Duodenal mucosa (tissue), 2 donors: Measurements from ENCODE around the gene LRPAP1.

Source experiments
- H3K27ac ChIP-seq: one replicate; pipeline ENCODE4 v1.7.0; 2013; ENCODE audit warnings: low read depth, low read length
- H3K27me3 ChIP-seq, 2 donors: one replicate each; pipeline ENCODE4 v1.7.0; 2013; ENCODE audit warnings: low read length in 2 of 2, control low read depth in 1 of 2; ENCODE audit not compliant: insufficient read depth in 2 of 2, control insufficient read depth in 1 of 2
- H3K36me3 ChIP-seq, 2 donors: one replicate each; pipeline ENCODE4 v1.7.0; 2013; ENCODE audit warnings: low read length in 2 of 2, control low read depth in 1 of 2; ENCODE audit not compliant: insufficient read depth in 2 of 2, control insufficient read depth in 1 of 2
- H3K4me1 ChIP-seq, 2 donors: one replicate each; pipeline ENCODE4 v1.7.0; 2013; ENCODE audit warnings: low read length in 2 of 2, control low read depth in 1 of 2; ENCODE audit not compliant: insufficient read depth in 2 of 2, control insufficient read depth in 1 of 2
- H3K4me3 ChIP-seq, 2 donors: one replicate each; pipeline ENCODE4 v1.7.0; 2013; ENCODE audit warnings: low read length in 2 of 2, low read depth in 1 of 2
- H3K9ac ChIP-seq, 2 donors: one replicate each; pipeline ENCODE4 v1.7.0; 2013; ENCODE audit warnings: low read length in 2 of 2, low read depth in 1 of 2
- H3K9me3 ChIP-seq, 2 donors: one replicate each; pipeline ENCODE4 v1.7.0; 2013; ENCODE audit warnings: low read length in 2 of 2, control low read depth in 1 of 2; ENCODE audit not compliant: control insufficient read depth in 1 of 2

Gene LRPAP1

DNA sequence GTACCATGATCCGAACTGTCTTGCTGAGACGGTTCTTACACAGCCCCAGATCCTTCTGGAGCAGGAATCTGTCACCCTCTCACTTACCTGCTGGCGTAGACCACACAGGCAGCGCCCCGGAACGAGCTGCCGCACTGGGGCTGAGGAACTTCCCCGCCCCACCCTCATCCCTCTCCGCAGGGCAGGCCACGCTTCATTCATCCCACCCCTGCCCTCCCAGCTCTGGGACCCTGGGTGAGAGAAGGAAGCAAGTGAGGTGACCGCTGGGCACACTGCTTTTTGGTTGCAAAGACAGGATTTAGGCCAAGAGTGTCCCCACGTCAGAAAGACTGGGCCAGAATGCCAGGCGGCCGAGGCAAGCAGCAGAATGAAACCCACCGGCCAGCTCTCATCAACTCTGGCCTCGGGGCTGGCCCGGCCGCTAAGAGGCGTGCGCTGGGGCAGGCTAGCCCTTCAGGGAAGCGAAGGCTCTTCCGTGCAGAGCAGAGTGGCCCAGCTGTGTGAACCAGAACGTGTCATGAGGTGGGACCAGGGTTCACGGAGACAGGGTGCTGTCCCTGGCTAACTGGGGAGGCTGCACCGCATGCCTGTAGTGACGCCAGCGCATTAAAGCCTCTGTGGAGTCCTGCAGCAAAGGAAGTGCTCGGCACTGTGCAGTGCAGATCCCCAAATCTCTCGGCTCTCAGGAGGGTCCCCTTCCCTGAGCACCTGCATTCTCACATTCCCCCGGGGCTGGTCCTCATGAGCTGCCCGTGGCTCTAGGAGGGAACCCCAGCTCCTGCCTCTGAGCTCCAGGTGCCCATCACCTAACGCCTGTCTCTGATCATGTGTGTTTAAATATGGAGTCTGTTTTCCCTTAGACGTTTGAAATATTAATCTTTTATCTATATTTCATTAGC lies 6.4 kb downstream of the LRPAP1 start:
- no peak overlapping the region for H3K4me3 ChIP-seq
- no peaks in the 10 kb centered on the region for H3K9me3 ChIP-seq
- H3K27ac ChIP-seq, result no peak overlapping the region
- peaks cover 13 to 66% of the 10 kb centered on the region in 2 donors for H3K36me3 ChIP-seq
- H3K4me1 ChIP-seq, result peaks cover 8% of the 10 kb centered on the region in 2 donors
- H3K9ac ChIP-seq, result no peak overlapping the region
- no peaks in the 10 kb centered on the region for H3K27me3 ChIP-seq

DNA sequence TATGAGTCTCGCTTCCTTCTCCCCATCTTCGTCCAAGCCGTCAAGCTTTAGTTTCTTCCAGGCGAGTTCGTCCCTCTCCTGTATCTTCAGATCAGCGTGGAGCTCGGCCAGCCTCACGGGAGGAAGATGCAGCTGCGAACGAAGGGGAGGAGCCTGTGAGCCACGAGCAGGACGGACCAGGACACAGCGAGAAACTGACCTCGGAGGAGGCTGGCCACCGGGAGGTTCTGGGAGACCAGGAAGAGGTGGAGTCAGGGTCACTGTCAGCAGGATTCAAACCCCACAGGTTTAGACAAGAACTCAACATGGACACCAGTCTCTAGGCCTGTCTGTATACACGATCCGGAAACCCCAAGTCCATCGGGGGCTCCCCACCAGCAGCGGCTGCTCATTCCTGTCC lies 7.3 kb downstream of the LRPAP1 start:
- no peak overlapping the region for H3K4me3 ChIP-seq
- H3K9ac ChIP-seq, result no peak overlapping the region
- H3K27me3 ChIP-seq, result no peaks in the 10 kb centered on the region
- H3K9me3 ChIP-seq, result no peaks in the 10 kb centered on the region
- H3K27ac ChIP-seq, result no peak overlapping the region
- H3K4me1 ChIP-seq, result peaks cover 0 to under 1% of the 10 kb centered on the region in 2 donors
- peaks cover 13 to 75% of the 10 kb centered on the region in 2 donors for H3K36me3 ChIP-seq

DNA sequence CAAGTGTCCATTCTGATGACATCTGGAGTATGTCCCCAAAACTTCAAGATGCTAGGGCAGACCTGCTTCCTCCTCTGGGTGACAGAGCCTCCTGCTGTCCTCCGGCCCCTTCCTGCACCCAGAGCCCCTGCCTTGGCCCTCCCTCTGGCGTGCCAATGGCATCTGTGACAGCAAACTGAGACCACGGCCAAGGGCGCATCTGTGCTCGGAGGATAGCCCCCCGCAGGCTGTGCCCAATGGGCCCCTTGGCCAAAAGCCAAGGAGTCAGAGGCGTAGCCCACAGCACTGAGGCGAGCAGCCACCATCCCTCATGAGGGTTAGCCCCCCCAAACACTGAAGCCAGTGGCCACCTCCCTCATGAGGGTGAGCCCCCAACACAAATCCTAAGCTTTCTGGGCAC lies 7.9 kb downstream of the LRPAP1 start:
- Histone ChIP-seq H3K9ac (no peak overlapping the region), H3K9me3 (no peaks in the 10 kb centered on the region), H3K27ac (no peak overlapping the region), H3K4me3 (no peak overlapping the region), H3K36me3 (peaks cover 13 to 81% of the 10 kb centered on the region in 2 donors), H3K27me3 (no peaks in the 10 kb centered on the region), H3K4me1 (no peaks in the 10 kb centered on the region)

DNA sequence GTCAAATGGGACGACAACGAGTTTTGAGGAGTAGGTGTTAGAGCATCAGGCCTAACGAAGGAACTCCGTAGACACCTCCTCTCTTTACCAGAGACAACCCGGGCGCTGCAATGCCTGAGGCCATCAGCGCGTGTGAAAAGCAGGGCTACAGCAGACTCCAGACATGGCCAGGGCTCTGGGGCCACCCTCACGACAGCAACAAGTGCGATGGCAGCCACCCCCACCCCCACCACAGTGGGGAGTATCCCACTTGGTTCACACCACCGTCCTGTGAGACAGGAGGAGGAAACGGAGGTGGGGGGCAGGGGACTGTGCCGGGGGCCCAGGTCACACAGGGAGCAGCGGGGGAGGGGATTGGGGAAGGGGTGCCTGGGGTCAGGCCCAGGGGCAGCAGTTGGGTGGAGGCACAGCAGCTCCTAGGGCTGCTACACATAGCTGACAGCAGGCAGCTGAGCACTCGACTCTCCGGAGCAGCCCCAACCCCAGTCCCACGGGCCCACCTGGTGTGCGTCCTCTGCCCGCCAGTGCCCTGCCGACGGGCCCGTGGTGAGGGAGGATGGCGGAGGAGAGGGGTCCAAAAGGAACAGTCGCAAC lies 8.5 kb downstream of the LRPAP1 start:
- peaks cover 13 to 86% of the 10 kb centered on the region in 2 donors for H3K36me3 ChIP-seq
- no peaks in the 10 kb centered on the region for H3K9me3 ChIP-seq

DNA sequence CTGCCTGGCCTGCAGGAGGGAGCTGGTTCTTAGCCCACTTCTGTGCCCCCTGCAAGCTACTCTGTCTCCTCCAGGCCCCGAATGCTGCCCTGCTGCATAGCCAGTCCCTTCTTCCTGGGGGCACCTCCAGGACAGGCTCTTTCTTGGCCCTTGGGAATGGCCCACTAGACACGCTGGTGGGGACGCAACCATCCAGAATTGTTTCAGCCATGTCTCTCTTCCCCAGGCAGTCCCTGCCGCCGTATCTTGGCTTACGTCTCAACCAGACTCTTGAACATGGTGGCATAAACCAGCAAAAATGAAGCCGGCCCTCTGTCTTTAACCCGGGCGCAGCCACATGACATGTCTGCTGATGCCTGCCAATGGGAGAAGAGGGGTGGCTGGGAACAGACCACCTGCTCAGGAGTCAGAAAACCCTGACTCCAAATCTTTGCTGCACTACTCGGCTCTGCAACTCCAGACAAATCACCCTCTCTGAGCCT lies 9.0 kb downstream of the LRPAP1 start:
- no peak overlapping the region for H3K4me3 ChIP-seq
- no peak overlapping the region for H3K9ac ChIP-seq
- H3K9me3 ChIP-seq, result no peaks in the 10 kb centered on the region
- H3K36me3 ChIP-seq, result peaks cover 13 to 85% of the 10 kb centered on the region in 2 donors
- H3K27ac ChIP-seq, result no peak overlapping the region
- no peaks in the 10 kb centered on the region for H3K4me1 ChIP-seq
- H3K27me3 ChIP-seq, result no peaks in the 10 kb centered on the region

More for the DNA sequence above, 8.5 kb downstream of the LRPAP1 start:
- H3K4me1 ChIP-seq, result no peaks in the 10 kb centered on the region
- no peaks in the 10 kb centered on the region for H3K27me3 ChIP-seq
- H3K9ac ChIP-seq, result no peak overlapping the region
- H3K27ac ChIP-seq, result no peak overlapping the region
- no peak overlapping the region for H3K4me3 ChIP-seq

DNA sequence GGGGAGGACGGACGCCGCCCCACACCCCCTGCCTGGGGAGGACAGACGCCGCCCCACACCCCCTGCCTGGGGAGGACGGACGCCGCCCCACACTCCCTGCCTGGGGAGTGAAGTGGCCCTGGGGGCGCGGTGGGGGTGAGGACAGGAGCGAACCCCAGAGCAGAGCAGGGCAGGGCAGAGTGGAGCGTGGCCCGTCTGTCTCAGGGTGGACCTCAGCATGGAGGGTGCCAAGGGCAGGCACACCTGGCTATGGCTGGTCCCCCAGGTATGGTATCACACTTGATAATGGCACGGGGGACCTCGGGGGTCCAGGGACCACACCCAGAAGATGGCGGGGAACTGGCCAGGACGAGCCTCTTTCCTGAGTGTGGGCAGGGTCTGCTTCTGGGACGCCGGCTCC lies 9.6 kb downstream of the LRPAP1 start:
- no peaks in the 10 kb centered on the region for H3K9me3 ChIP-seq
- no peak overlapping the region for H3K4me3 ChIP-seq
- H3K27me3 ChIP-seq, result no peaks in the 10 kb centered on the region
- no peaks in the 10 kb centered on the region for H3K4me1 ChIP-seq
- no peak overlapping the region for H3K27ac ChIP-seq
- H3K9ac ChIP-seq, result no peak overlapping the region
- peaks cover 13 to 85% of the 10 kb centered on the region in 2 donors for H3K36me3 ChIP-seq

DNA sequence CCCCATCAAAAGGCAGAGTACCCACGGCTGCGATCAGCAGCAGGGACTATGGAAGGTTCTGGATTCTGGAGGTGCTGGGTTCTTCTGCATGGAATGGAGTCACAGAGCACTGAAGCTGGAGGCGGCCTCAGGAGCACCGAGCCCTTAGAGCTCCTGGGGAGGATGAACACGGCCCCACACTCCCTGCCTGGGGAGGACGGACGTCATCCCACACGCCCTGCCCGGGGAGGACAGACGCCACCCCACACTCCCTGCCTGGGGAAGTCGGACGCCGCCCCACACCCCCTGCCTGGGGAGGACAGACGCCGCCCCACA lies 9.9 kb downstream of the LRPAP1 start:
- no peaks in the 10 kb centered on the region for H3K4me1 ChIP-seq
- no peaks in the 10 kb centered on the region for H3K9me3 ChIP-seq
- H3K9ac ChIP-seq, result no peak overlapping the region
- no peak overlapping the region for H3K4me3 ChIP-seq
- no peak overlapping the region for H3K27ac ChIP-seq
- no peaks in the 10 kb centered on the region for H3K27me3 ChIP-seq
- peaks cover 16 to 86% of the 10 kb centered on the region in 2 donors for H3K36me3 ChIP-seq

DNA sequence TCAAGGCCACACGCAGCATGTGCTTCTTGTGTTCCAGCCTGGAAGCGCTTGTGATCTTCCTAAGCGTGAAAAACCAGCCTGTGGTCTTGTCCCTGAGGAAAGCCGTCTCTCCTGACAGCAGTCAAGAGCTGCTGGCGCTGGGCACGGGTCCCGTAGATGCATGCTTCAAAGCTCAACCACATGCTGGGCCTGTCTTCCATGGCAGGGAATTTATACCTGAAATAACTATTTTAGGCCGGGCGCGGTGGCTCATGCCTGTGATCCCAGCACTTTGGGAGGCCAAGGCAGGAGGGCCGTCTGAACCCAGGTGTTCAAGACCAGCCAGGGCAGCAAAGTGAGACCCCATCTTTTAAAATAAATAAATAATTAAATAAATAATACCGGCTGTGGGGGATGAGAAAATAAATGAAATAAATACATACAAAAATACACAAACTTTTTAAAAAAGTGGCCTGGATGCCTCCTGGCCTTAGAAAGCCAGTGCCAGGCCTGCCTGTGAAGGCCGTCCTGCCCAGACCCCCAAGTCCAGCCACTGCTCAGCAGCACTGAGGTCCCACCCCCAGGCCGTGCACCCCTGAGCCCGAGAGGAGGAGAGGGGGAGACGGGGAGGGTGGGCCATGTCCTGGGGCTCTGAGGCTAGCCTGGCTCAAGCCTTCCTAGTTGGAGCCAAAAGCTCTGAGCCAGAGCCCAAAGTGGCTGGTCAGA lies 10.4 kb downstream of the LRPAP1 start:
- no peaks in the 10 kb centered on the region for H3K4me1 ChIP-seq
- H3K27me3 ChIP-seq, result no peaks in the 10 kb centered on the region
- no peaks in the 10 kb centered on the region for H3K9me3 ChIP-seq
- no peak overlapping the region for H3K4me3 ChIP-seq
- no peak overlapping the region for H3K9ac ChIP-seq
- peaks cover 21 to 90% of the 10 kb centered on the region in 2 donors for H3K36me3 ChIP-seq
- H3K27ac ChIP-seq, result no peak overlapping the region

DNA sequence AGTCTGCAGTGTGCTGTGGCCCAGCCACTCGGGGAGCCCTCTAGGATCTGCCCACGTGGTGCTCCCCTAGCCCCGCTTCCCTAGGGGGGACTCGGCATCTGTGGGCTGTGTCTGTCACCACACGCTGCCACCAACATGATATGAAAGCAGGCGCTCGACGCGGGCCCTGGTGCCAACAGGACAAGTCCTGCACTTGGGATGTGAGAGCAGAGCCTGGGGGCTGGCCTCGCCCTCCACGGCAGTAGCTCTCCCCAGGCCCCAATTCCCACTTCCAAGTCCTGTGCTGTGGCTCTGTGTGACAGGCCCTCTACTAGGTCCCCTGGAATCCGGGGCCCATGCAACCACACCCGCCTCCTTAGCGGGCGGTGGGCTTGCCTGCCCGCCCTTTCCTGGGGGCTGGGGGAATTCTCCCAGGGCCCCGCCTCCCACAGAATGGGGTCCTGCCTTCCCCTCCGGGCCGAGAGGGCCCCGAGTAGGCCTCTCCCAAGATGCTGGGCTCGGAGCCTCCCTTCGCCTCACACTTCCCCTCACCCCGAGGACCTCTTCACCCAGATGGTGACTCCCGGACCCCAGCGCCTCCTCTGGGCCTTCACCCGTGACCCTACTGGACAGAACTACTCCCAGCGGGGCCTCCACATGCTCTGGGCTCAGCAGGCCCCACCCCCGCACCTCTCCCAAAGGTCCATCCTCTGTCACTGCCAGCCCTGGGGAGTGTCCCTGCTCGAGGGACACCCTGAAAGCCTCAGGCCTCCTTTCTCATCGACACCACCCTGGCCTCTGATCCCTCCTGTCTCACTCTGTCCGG lies 11.2 kb downstream of the LRPAP1 start:
- peaks cover 29 to 94% of the 10 kb centered on the region in 2 donors for H3K36me3 ChIP-seq
- no peaks in the 10 kb centered on the region for H3K27me3 ChIP-seq
- no peaks in the 10 kb centered on the region for H3K9me3 ChIP-seq
- no peak overlapping the region for H3K27ac ChIP-seq
- no peaks in the 10 kb centered on the region for H3K4me1 ChIP-seq
- H3K4me3 ChIP-seq, result no peak overlapping the region
- no peak overlapping the region for H3K9ac ChIP-seq
